Neutrophil (primary cell): ENCODE measurements around the gene BMPR1B.
A peak's percentile ranks its signal among the peaks of the same experiment; 100 is the strongest.
"Not testable (repeated sequence)": the region's sequence is repeated elsewhere in the genome, so short reads cannot be mapped to it uniquely, and the experiment has no call there.

ENCODE experiments used
- H3K27ac ChIP-seq: fragments of 200-600 bp; sonication (generic); 2 replicates; pipeline ENCODE4 v1.5.1; 2016; ENCODE audit warnings: mild to moderate bottlenecking, moderate library complexity
- H3K27me3 ChIP-seq: fragments of 200-600 bp; sonication (generic); 2 replicates; pipeline ENCODE4 v1.6.0; 2016; ENCODE audit warnings: mild to moderate bottlenecking
- H3K36me3 ChIP-seq: fragments of 200-600 bp; sonication (generic); 2 replicates; pipeline ENCODE4 v1.5.1; 2017
- H3K4me1 ChIP-seq, 2 experiments: fragments of 200-600 bp in 1 of 2; sonication (generic) in 1 of 2; 1 replicate in 1 of 2; 2 replicates in 1 of 2; pipeline versions ENCODE4 v1.5.1 to v1.6.1; 2013 to 2016; ENCODE audit warnings: low read depth in 1 of 2, low read length in 1 of 2, mild to moderate bottlenecking in 1 of 2, moderate library complexity in 1 of 2; ENCODE audit not compliant: control insufficient read depth in 1 of 2, insufficient read depth in 1 of 2
- H3K4me3 ChIP-seq, 2 experiments: fragments of 200-600 bp in 1 of 2; sonication (generic) in 1 of 2; 1 replicate in 1 of 2; 2 replicates in 1 of 2; pipeline ENCODE4 v1.5.1; 2013 to 2016; ENCODE audit warnings: low read depth in 1 of 2, low read length in 1 of 2, mild to moderate bottlenecking in 1 of 2, moderate library complexity in 1 of 2
- H3K9me3 ChIP-seq: fragments of 200-600 bp; sonication (generic); 2 replicates; pipeline ENCODE4 v1.5.1; 2016
- TF ChIP-seq, protein P1 (sequence below): fragments of 200-600 bp; sonication (generic); IDR thresholded peaks from 2 replicates; pipeline ENCODE4 v1.5.1; 2016; ENCODE audit warnings: antibody characterized with exemption

Gene BMPR1B

DNA sequence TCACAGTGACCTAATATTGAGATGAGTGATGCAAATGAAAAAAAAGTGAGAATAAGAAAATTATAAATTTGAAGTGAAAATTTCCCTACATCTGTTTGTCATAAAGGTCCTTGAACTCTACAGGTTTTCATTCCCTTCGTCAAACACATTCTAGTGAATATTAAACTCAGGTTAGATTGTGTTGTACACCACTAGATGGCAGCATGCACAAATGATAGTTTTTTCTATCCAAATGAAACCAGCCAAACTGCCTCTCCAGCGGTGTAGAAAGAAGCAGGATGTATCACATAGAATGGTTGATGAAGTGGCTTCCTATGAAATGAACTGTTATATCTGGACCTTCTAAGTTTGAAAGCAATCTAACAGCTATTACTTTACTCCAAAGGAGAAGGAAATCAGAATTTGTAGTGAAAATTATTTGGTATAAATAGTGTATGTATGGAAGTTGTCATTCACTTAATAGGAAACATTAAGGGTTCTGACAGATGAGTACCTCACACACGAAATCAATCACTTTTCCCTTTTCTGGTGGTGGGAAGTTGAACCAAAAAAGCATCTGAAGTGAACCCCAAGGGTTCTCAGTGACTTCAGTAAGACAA is 408.3 kb downstream of the BMPR1B start:
- Histone ChIP-seq H3K9me3 (no peaks in the 10 kb centered on the region), H3K27ac (no peak overlapping the region), H3K4me1 (peaks cover 0 to 3% of the 10 kb centered on the region in 2 experiments), H3K4me3 (no peak overlapping the region), H3K36me3 (no peaks in the 10 kb centered on the region), H3K27me3 (no peaks in the 10 kb centered on the region)
- TF ChIP-seq, protein P1, sequence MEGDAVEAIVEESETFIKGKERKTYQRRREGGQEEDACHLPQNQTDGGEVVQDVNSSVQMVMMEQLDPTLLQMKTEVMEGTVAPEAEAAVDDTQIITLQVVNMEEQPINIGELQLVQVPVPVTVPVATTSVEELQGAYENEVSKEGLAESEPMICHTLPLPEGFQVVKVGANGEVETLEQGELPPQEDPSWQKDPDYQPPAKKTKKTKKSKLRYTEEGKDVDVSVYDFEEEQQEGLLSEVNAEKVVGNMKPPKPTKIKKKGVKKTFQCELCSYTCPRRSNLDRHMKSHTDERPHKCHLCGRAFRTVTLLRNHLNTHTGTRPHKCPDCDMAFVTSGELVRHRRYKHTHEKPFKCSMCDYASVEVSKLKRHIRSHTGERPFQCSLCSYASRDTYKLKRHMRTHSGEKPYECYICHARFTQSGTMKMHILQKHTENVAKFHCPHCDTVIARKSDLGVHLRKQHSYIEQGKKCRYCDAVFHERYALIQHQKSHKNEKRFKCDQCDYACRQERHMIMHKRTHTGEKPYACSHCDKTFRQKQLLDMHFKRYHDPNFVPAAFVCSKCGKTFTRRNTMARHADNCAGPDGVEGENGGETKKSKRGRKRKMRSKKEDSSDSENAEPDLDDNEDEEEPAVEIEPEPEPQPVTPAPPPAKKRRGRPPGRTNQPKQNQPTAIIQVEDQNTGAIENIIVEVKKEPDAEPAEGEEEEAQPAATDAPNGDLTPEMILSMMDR = peak; percentile 63

GRCh38 chr4:95167805-95168204 is 410.1 kb downstream of the BMPR1B start:
- no peak overlapping the region for H3K4me3 ChIP-seq
- H3K36me3 ChIP-seq = no peaks in the 10 kb centered on the region
- H3K4me1 ChIP-seq = peaks cover 0 to 3% of the 10 kb centered on the region in 2 experiments
- no peaks in the 10 kb centered on the region for H3K9me3 ChIP-seq
- H3K27ac ChIP-seq = no peak overlapping the region
- H3K27me3 ChIP-seq = no peaks in the 10 kb centered on the region
- TF ChIP-seq, protein P1 = no peak

GRCh38 chr4:95170176-95170575 is 412.4 kb downstream of the BMPR1B start:
- Histone ChIP-seq H3K9me3 (no peaks in the 10 kb centered on the region), H3K36me3 (no peaks in the 10 kb centered on the region), H3K4me3 (no peak overlapping the region), H3K4me1 (peaks cover 0 to 3% of the 10 kb centered on the region in 2 experiments), H3K27ac (no peak overlapping the region), H3K27me3 (no peaks in the 10 kb centered on the region)
- TF ChIP-seq, protein P1 = no peak

GRCh38 chr4:95171377-95171776 is 413.6 kb downstream of the BMPR1B start:
- not testable (repeated sequence) for H3K4me1 ChIP-seq, H3K27me3 ChIP-seq, H3K4me3 ChIP-seq, H3K36me3 ChIP-seq, H3K9me3 ChIP-seq, H3K27ac ChIP-seq

DNA sequence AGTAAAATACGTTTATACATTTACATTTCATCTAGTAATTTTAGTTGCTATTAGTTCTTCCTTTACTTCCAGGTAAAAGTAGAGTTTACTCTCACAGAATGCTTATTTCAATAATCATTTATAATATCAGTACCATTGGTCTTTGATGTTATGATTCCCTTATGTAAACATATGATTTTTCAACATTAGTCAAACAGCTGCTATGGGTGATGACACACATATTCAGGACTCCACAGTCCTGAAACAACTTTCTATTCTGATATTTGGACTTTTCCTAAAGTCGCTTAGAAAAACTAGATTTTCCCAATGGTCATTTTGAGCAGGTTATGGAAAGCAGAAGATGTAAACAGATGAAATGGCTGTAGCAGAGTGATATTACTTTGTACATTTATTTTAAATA is 421.2 kb downstream of the BMPR1B start:
- Histone ChIP-seq H3K36me3 (no peaks in the 10 kb centered on the region), H3K27ac (no peak overlapping the region), H3K4me1 (no peaks in the 10 kb centered on the region), H3K27me3 (no peaks in the 10 kb centered on the region), H3K4me3 (no peak overlapping the region), H3K9me3 (no peaks in the 10 kb centered on the region)
- TF ChIP-seq, protein P1 = no peak

DNA sequence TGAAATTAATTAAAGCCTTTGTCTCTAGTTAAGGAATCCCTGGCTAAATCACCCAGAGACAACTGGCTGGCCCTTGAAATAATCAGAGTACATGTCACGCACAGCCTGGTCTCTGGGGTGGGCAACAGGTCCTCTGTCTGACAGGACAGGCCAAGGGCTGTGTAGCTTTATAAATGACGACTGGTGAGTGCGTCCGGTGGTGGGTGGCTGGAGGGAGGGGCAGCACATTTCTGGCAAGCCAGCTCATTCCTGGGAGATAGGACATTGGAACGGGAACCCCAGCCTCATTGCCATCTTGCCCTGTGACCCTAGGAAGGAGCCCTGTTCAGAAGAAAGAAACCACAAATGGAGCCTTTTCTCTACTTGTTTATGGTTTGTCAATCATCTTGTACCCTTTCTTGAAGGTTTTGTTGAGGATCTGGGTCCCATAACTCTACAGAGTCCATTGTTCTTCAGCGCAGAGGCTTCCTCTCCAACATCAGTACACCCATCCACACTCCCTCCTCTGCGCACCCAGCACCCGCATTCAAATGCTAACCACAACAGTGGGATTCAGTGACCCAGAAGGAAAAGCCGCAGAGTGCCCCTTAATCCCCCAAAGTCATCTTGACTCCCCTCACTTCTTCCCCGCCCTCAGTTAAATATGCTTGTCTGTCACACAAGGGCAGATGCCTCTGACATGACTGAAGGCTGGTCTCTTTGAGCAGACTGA is 422.9 kb downstream of the BMPR1B start:
- Histone ChIP-seq H3K36me3 (no peaks in the 10 kb centered on the region), H3K27ac (no peak overlapping the region), H3K9me3 (no peaks in the 10 kb centered on the region), H3K27me3 (no peaks in the 10 kb centered on the region), H3K4me1 (no peaks in the 10 kb centered on the region), H3K4me3 (no peak overlapping the region)
- TF ChIP-seq, protein P1 = no peak
